SIG-M5 treated with dmso at 0.1 percent for 504 hours (cell line): ENCODE data around the gene TUBA3E.
"Not testable (repeated sequence)": the region's sequence is repeated elsewhere in the genome, so short reads cannot be mapped to it uniquely, and the experiment has no call there.

Experiments
- DNase-seq: peaks from one replicate; lab custom pipeline; 2025; ENCODE audit not compliant: unreplicated experiment; lab: John Stamatoyannopoulos, UW

TUBA3E gene

GRCh38 chr2:130192451-130192850 lies 5.8 kb downstream of the TUBA3E start:
- DNase-seq = not testable (repeated sequence)

DNA sequence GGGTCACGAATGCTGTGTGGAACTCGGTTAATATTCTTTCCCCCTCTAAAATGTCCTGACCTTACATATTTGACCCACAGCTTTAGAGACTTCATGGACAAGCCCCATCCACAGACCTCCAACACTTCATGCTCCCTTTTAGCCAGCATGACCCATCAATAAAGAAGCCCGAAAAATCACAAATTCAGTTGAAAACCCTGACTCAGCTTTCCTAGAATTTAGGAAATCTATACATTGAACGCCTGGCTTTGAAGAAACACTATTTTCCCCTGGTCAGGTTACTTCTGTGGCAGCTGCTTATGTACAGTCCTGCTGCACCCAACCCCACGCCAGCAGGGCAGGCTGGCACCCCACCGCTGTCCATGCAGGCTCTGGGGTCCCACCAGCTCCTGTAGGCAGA lies 6.9 kb downstream of the TUBA3E start:
- DNase-seq = not testable (repeated sequence)

GRCh38 chr2:130190237-130190636 lies 8.0 kb downstream of the TUBA3E start:
- DNase-seq = no peak

DNA sequence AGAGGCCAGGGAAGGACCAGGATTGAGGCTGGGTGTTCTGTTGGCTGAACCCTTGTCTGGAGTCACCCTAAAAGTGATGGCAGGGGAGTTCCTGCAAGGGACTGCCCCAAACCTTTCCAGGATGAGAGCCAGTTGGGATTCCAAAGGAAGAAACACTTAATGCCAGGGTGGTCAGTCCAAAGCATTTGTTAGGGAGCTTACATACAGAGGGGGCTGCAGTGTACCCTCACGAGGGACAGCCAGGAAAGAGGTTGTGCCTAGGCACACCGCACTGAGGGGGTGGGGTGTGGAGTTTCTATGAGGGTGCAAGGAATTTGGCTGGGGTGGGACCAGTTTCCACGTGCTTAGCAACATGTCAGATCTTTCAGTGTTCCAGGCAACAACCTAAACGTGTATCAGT lies 9.3 kb downstream of the TUBA3E start:
- DNase-seq = not testable (repeated sequence)

GRCh38 chr2:130187859-130188792 lies 10.1 kb downstream of the TUBA3E start:
- DNase-seq = not testable (repeated sequence)

DNA sequence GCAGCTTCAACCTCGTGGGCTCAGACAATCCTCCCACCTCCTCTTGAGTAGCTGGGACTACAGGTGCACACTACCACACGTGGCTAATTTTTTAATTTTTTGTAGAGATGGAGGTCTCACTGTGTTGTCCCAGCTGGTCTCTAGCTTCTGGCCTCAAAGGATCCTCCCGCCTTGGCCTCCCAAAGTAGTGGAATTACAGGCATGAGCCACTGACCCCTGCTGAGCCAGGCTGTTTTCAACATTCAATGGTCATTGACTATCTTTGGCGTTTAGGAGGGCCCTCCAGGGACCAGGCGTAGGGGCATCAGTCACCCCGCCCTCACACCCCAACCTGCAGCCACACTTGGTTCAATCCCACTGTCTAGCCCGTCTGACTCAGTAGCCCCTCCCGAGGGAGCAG lies 11.0 kb downstream of the TUBA3E start:
- no peak for DNase-seq

DNA sequence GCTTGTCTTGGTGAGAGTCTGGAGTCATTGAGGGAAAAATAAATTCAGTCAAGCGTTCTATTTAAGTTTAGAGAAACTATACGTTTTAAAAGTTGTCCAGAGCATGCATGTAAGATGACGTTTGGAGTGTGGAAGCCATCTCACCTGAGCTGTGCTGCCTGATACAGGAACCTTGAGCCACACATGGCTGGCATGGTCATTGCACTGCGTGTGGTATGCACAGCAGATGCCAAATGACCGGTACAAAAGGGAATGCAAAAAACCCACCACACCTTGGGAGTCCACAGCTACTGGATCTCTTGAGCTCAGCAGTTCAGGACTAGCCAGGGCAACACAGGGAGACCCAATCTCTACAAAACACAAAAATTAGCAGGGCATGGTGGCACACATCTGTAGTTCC lies 11.8 kb downstream of the TUBA3E start:
- DNase-seq = no peak

- DNase-seq = no peak
Measured at GRCh38 chr2:130185896-130186295, 12.3 kb downstream of the TUBA3E start.

DNA sequence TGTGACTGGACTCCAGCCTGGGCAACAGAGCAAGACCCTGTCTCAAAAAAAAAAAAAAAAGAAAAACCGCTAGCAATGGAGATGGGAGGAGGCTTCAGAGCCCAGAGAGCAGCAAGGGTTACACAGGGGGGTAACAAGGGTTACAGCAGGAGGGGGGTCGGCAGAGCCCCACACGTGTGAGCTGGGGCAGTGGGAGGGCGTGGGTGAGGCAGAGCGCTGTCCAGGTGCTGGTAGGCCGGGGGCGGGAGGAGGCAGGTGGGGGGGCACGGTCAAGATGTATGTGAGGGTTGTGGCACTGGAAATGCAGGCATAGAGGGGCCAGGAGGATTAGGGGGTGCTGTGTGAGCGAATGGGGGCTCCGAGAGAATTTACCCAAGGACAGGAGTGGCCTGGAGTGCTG lies 12.8 kb downstream of the TUBA3E start:
- DNase-seq = no peak

- no peak for DNase-seq
Measured at GRCh38 chr2:130183512-130184373, 14.5 kb downstream of the TUBA3E start.

GRCh38 chr2:130182826-130183511 lies 15.3 kb downstream of the TUBA3E start:
- DNase-seq = not testable (repeated sequence)

GRCh38 chr2:130181880-130182682 lies 16.2 kb downstream of the TUBA3E start, which contains the start of gene MZT2B:
MZT2B (plus strand) TSS chr2:130182262; CDS start chr2:130182283, 21 bp downstream.
- DNase-seq = peak; percentile 82

- DNase-seq = peak; percentile 89
Measured at GRCh38 chr2:130181325-130181879, 16.8 kb downstream of the TUBA3E start, which contains the start of gene SMPD4. SMPD4 (minus strand) TSS chr2:130181602; CDS start chr2:130176592, 5,010 bp downstream.

- not testable (repeated sequence) for DNase-seq
Measured at GRCh38 chr2:130180404-130181324, 17.6 kb downstream of the TUBA3E start.

- not testable (repeated sequence) for DNase-seq
Measured at GRCh38 chr2:130174866-130175265, 23.4 kb downstream of the TUBA3E start.

DNA sequence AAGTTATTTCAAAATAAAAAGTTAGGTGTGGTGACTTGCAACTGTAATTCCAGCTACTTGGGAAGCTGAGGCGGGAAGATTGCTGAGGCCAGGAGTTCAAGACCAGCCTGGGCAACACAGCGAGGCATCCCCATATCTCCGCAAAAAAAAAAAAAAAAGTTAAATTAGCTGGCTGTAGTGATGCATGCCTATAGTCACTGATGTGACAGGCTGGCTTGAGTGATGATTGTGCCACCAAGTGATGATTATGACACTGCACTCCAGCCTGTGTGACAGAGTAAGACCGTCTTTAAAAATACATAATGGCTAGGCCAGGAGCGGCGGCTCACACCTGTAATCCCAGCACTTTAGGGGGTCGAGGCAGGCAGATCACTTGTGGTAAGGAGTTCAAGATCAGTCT lies 28.3 kb downstream of the TUBA3E start:
- no peak for DNase-seq

- DNase-seq = not testable (repeated sequence)
Measured at GRCh38 chr2:130169163-130169562, 29.1 kb downstream of the TUBA3E start.

- DNase-seq = not testable (repeated sequence)
Measured at GRCh38 chr2:130166611-130167010, 31.6 kb downstream of the TUBA3E start.
